Measurements from ENCODE around the gene HACL1.

DNA sequence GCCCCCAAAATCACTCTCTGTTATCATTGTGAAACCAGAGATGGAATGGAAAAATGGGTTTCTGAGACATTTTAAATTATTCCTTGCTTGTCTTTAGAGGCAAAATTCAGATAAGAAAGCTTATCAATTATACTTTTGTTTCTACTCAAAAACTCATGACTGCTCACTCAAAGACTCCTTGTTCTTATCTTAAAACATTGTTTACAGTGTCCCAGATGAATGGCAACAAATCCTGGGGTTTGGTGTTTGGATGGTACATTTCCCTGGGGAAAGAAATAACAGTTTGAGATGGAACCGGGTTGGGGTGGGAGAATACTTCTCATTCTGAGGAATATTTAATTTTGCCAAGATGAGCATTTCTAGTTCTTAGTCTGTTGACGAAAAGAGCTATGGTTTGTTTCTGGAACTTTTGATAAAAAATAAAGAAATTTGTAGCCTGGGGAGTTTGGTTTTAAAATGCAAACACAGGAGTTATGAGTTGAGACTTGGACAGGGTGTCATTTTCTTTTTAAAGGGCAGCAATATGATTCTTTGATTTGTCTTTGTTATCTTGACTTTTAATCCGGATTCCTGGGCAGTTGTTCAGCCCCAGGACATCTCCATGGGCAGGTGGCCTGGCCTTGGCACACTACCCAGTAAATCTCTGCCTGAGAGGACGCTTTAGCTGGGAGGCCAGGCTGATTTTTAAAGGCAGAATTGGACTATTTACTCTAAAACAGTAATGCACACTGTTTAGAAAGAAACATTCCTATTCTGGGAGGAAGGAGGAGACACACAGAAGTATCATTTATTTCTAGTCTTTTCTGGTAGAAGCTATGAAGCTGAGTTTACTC lies 32.6 kb upstream of the HACL1 start:
- TF ChIP-seq, protein P1, sequence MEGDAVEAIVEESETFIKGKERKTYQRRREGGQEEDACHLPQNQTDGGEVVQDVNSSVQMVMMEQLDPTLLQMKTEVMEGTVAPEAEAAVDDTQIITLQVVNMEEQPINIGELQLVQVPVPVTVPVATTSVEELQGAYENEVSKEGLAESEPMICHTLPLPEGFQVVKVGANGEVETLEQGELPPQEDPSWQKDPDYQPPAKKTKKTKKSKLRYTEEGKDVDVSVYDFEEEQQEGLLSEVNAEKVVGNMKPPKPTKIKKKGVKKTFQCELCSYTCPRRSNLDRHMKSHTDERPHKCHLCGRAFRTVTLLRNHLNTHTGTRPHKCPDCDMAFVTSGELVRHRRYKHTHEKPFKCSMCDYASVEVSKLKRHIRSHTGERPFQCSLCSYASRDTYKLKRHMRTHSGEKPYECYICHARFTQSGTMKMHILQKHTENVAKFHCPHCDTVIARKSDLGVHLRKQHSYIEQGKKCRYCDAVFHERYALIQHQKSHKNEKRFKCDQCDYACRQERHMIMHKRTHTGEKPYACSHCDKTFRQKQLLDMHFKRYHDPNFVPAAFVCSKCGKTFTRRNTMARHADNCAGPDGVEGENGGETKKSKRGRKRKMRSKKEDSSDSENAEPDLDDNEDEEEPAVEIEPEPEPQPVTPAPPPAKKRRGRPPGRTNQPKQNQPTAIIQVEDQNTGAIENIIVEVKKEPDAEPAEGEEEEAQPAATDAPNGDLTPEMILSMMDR (IDR thresholded peaks at IDR 0.05), result no peak
- TF ChIP-seq POLR2A (IDR thresholded peaks at IDR 0.05), result no peak
